ENCODE results near the gene MYLK4.

- TF ChIP-seq POLR2A (IDR thresholded peaks at IDR 0.05): no peak
- no peak for TF ChIP-seq CTCF (IDR thresholded peaks at IDR 0.05)
These were observed 4.2 kb upstream of the MYLK4 start for GRCh38 chr6:2754911-2755310.

Data from esophagus squamous epithelium (tissue), 4 donors.